ENCODE results near the gene SNAPC3.

Gene SNAPC3

GRCh38 chr9:15485836-15486666 is 63.4 kb downstream of the SNAPC3 start:
- Histone ChIP-seq H3K4me3 (ENCODE audit: low read length in 2 of 2) (no peak overlapping the region), H3K36me3 (ENCODE audit: control insufficient read depth in 2 of 2, insufficient read depth in 2 of 2, low read length in 2 of 2) (no peaks in the 10 kb centered on the region), H3K9me3 (ENCODE audit: control insufficient read depth in 2 of 2, low read length in 2 of 2) (no peaks in the 10 kb centered on the region), H3K9ac (ENCODE audit: low read length in 2 of 2) (no peak overlapping the region), H3K27ac (ENCODE audit: low read length) (no peak overlapping the region), H3K27me3 (ENCODE audit: control insufficient read depth in 1 of 2, insufficient read depth in 2 of 2, low read length in 2 of 2) (no peaks in the 10 kb centered on the region), H3K4me1 (ENCODE audit: control insufficient read depth, insufficient read depth, low read length) (no peaks in the 10 kb centered on the region)

GRCh38 chr9:15491950-15492349 is 69.3 kb downstream of the SNAPC3 start:
- Histone ChIP-seq H3K36me3 (ENCODE audit: control insufficient read depth in 2 of 2, insufficient read depth in 2 of 2, low read length in 2 of 2) (peaks cover 0 to 3% of the 10 kb centered on the region in 2 donors), H3K27me3 (ENCODE audit: control insufficient read depth in 1 of 2, insufficient read depth in 2 of 2, low read length in 2 of 2) (no peaks in the 10 kb centered on the region), H3K4me1 (ENCODE audit: control insufficient read depth, insufficient read depth, low read length) (no peaks in the 10 kb centered on the region), H3K9me3 (ENCODE audit: control insufficient read depth in 2 of 2, low read length in 2 of 2) (no peaks in the 10 kb centered on the region), H3K27ac (ENCODE audit: low read length) (no peak overlapping the region), H3K4me3 (ENCODE audit: low read length in 2 of 2) (no peak overlapping the region), H3K9ac (ENCODE audit: low read length in 2 of 2) (no peak overlapping the region)

DNA sequence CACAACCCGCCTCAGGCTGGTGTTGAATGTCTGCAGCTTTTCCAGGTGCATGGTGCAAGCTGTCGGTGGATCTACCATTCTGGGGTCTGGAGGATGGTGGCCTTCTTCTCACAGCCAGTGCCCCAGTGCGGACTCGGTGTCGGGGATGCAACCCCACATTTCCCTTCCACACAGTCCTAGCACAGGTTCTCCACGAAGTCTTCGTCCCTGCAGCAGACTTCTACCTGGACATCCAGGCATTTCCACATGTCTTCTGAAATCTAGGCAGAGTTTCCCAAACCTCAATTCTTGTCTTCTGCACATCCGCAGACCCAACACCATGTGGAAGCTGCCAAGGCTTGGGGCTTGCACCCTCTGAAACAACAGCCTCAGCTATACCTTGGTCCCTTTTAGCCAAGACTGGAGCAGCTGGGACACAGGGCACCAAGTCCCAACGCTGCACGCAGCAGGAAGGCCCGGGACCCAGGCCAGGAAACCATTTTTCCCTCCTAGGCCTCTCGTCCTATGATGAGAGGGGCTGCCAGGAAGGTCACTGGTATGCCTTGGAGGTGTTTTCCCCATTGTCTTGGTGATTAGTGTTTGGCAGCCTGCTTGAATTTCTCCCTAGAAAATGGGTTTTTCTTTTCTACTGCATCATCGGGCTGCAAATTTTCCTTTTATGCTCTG is 69.9 kb downstream of the SNAPC3 start:
- Histone ChIP-seq H3K4me1 (ENCODE audit: control insufficient read depth, insufficient read depth, low read length) (no peaks in the 10 kb centered on the region), H3K36me3 (ENCODE audit: control insufficient read depth in 2 of 2, insufficient read depth in 2 of 2, low read length in 2 of 2) (peaks cover 0 to 3% of the 10 kb centered on the region in 2 donors), H3K9ac (ENCODE audit: low read length in 2 of 2) (no peak overlapping the region), H3K9me3 (ENCODE audit: control insufficient read depth in 2 of 2, low read length in 2 of 2) (no peaks in the 10 kb centered on the region), H3K27ac (ENCODE audit: low read length) (no peak overlapping the region), H3K4me3 (ENCODE audit: low read length in 2 of 2) (no peak overlapping the region), H3K27me3 (ENCODE audit: control insufficient read depth in 1 of 2, insufficient read depth in 2 of 2, low read length in 2 of 2) (no peaks in the 10 kb centered on the region)

DNA sequence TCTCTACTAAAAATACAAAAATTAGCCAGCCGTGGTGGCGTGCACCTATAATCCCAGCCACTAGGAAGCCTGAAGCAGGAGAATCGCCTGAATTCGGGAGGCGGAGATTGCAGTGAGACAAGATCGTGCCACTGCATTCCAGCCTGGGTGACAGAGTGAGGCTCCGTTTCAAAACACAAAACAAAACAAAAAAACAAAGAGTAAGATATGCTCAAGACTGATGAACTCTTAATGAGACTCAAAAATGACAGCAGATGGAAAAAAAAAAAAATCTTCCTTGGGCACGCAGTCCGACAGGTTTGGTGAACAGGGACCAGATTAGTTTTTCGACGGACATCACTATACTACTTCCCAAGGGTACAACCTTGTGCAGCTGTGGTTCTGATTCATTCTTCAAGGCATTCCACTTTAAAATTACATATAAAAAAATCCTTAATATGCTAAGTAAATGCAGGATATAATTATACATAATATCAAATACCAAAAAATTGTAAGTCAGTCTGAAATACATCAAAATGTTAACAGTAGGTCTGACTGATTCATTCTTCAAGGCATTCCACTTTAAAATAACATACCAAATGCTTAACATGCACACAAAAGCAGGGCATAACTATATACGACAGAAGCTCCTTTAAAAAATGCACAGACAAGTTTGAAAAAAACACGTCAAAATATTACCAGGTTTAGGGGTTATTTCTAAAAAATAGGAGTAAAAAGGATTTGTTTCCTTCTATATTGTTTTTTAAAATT is 75.7 kb downstream of the SNAPC3 start:
- Histone ChIP-seq H3K36me3 (ENCODE audit: control insufficient read depth in 2 of 2, insufficient read depth in 2 of 2, low read length in 2 of 2) (peaks cover 0 to 10% of the 10 kb centered on the region in 2 donors), H3K4me1 (ENCODE audit: control insufficient read depth, insufficient read depth, low read length) (no peaks in the 10 kb centered on the region), H3K9me3 (ENCODE audit: control insufficient read depth in 2 of 2, low read length in 2 of 2) (no peaks in the 10 kb centered on the region), H3K27ac (ENCODE audit: low read length) (no peak overlapping the region), H3K9ac (ENCODE audit: low read length in 2 of 2) (no peak overlapping the region), H3K4me3 (ENCODE audit: low read length in 2 of 2) (no peak overlapping the region), H3K27me3 (ENCODE audit: control insufficient read depth in 1 of 2, insufficient read depth in 2 of 2, low read length in 2 of 2) (no peaks in the 10 kb centered on the region)

DNA sequence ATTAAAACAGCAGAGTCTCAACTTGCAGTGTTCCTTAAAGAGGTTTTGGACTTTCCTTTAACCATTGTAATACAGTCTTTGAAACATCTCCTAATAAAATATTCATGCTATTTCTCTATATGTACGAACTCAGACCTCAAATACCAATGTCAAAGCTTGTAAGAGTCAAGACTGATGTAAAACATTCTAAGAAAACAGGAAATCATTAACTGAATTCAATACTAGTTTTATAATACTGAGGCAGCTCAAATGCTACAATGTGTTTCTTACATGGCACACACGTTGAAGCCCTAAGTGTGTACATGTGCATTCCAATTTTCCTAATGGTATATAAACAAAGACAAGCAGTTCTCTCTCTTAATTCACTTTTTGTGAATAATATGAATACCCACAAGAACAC is 76.5 kb downstream of the SNAPC3 start:
- no peak overlapping the region for H3K27ac ChIP-seq (ENCODE audit: low read length)
- H3K36me3 ChIP-seq (ENCODE audit: control insufficient read depth in 2 of 2, insufficient read depth in 2 of 2, low read length in 2 of 2): peaks cover 0 to 10% of the 10 kb centered on the region in 2 donors
- H3K27me3 ChIP-seq (ENCODE audit: control insufficient read depth in 1 of 2, insufficient read depth in 2 of 2, low read length in 2 of 2): no peaks in the 10 kb centered on the region
- no peak overlapping the region for H3K9ac ChIP-seq (ENCODE audit: low read length in 2 of 2)
- no peak overlapping the region for H3K4me3 ChIP-seq (ENCODE audit: low read length in 2 of 2)
- no peaks in the 10 kb centered on the region for H3K4me1 ChIP-seq (ENCODE audit: control insufficient read depth, insufficient read depth, low read length)
- H3K9me3 ChIP-seq (ENCODE audit: control insufficient read depth in 2 of 2, low read length in 2 of 2): no peaks in the 10 kb centered on the region

GRCh38 chr9:15501179-15501578 is 78.5 kb downstream of the SNAPC3 start:
- no peak overlapping the region for H3K9ac ChIP-seq (ENCODE audit: low read length in 2 of 2)
- H3K36me3 ChIP-seq (ENCODE audit: control insufficient read depth in 2 of 2, insufficient read depth in 2 of 2, low read length in 2 of 2): peaks cover 0 to 17% of the 10 kb centered on the region in 2 donors

DNA sequence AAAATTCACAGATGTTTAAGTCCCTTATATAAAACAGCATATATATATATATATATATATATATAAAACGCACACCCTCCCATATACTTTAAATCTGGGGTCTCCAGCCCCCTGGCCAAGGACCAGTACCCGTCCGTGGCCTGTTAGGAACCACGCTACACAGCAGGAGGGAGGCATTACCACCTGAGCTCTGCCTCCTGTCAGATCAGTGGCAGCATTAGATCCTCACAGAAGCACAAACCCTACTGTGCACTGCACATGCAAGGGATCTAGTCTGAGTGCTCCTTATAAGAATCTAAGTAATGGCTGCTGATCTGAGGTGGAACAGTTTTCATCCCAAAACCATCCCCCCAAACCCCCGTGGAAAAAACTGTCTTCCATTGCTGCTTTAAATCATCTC is 79.1 kb downstream of the SNAPC3 start:
- H3K4me3 ChIP-seq (ENCODE audit: low read length in 2 of 2): no peak overlapping the region
- H3K9ac ChIP-seq (ENCODE audit: low read length in 2 of 2): no peak overlapping the region
- no peaks in the 10 kb centered on the region for H3K27me3 ChIP-seq (ENCODE audit: control insufficient read depth in 1 of 2, insufficient read depth in 2 of 2, low read length in 2 of 2)
- no peak overlapping the region for H3K27ac ChIP-seq (ENCODE audit: low read length)
- H3K36me3 ChIP-seq (ENCODE audit: control insufficient read depth in 2 of 2, insufficient read depth in 2 of 2, low read length in 2 of 2): peaks cover 0 to 22% of the 10 kb centered on the region in 2 donors
- no peaks in the 10 kb centered on the region for H3K9me3 ChIP-seq (ENCODE audit: control insufficient read depth in 2 of 2, low read length in 2 of 2)
- no peaks in the 10 kb centered on the region for H3K4me1 ChIP-seq (ENCODE audit: control insufficient read depth, insufficient read depth, low read length)

More at GRCh38 chr9:15501179-15501578, 78.5 kb downstream of the SNAPC3 start:
- Histone ChIP-seq H3K4me1 (ENCODE audit: control insufficient read depth, insufficient read depth, low read length) (no peaks in the 10 kb centered on the region), H3K27me3 (ENCODE audit: control insufficient read depth in 1 of 2, insufficient read depth in 2 of 2, low read length in 2 of 2) (no peaks in the 10 kb centered on the region), H3K27ac (ENCODE audit: low read length) (no peak overlapping the region), H3K9me3 (ENCODE audit: control insufficient read depth in 2 of 2, low read length in 2 of 2) (no peaks in the 10 kb centered on the region), H3K4me3 (ENCODE audit: low read length in 2 of 2) (no peak overlapping the region)

GRCh38 chr9:15505921-15506320 is 83.2 kb downstream of the SNAPC3 start:
- no peak overlapping the region for H3K27ac ChIP-seq (ENCODE audit: low read length)
- peaks cover 0 to 24% of the 10 kb centered on the region in 2 donors for H3K36me3 ChIP-seq (ENCODE audit: control insufficient read depth in 2 of 2, insufficient read depth in 2 of 2, low read length in 2 of 2)
- H3K27me3 ChIP-seq (ENCODE audit: control insufficient read depth in 1 of 2, insufficient read depth in 2 of 2, low read length in 2 of 2): no peaks in the 10 kb centered on the region

GRCh38 chr9:15509931-15510788 is 87.5 kb downstream of the SNAPC3 start:
- Histone ChIP-seq H3K27ac (ENCODE audit: low read length) (peak overlapping the region; percentile 91), H3K9me3 (ENCODE audit: control insufficient read depth in 2 of 2, low read length in 2 of 2) (no peaks in the 10 kb centered on the region), H3K4me3 (ENCODE audit: low read length in 2 of 2) (peak overlapping the region; percentile 83), H3K9ac (ENCODE audit: low read length in 2 of 2) (peak overlapping the region; percentile 76 to 88), H3K36me3 (ENCODE audit: control insufficient read depth in 2 of 2, insufficient read depth in 2 of 2, low read length in 2 of 2) (peaks cover 0 to 14% of the 10 kb centered on the region in 2 donors), H3K27me3 (ENCODE audit: control insufficient read depth in 1 of 2, insufficient read depth in 2 of 2, low read length in 2 of 2) (no peaks in the 10 kb centered on the region), H3K4me1 (ENCODE audit: control insufficient read depth, insufficient read depth, low read length) (no peaks in the 10 kb centered on the region)

More at GRCh38 chr9:15505921-15506320, 83.2 kb downstream of the SNAPC3 start:
- H3K9ac ChIP-seq (ENCODE audit: low read length in 2 of 2): no peak overlapping the region
- H3K4me1 ChIP-seq (ENCODE audit: control insufficient read depth, insufficient read depth, low read length): no peaks in the 10 kb centered on the region
- no peak overlapping the region for H3K4me3 ChIP-seq (ENCODE audit: low read length in 2 of 2)
- no peaks in the 10 kb centered on the region for H3K9me3 ChIP-seq (ENCODE audit: control insufficient read depth in 2 of 2, low read length in 2 of 2)
